Mesodermal cell (in vitro differentiated cells): ENCODE data around the gene TANGO6.

Experiments
- H3K27ac ChIP-seq: 2 replicates; pipeline ENCODE4 v1.7.0; 2013; ENCODE audit warnings: mild to moderate bottlenecking, low read depth, low read length, moderate library complexity; ENCODE audit not compliant: severe bottlenecking
- H3K36me3 ChIP-seq: 2 replicates; pipeline ENCODE4 v1.7.1; 2013; ENCODE audit warnings: mild to moderate bottlenecking, low read length, moderate library complexity; ENCODE audit not compliant: control insufficient read depth, insufficient read depth
- H3K4me1 ChIP-seq: one replicate; pipeline ENCODE4 v1.7.1; 2013; ENCODE audit warnings: mild to moderate bottlenecking, low read length; ENCODE audit not compliant: insufficient read depth, control insufficient read depth, poor library complexity, severe bottlenecking
- H3K4me3 ChIP-seq: 2 replicates; pipeline ENCODE4 v1.7.0; 2013; ENCODE audit warnings: low read length, control low read depth, mild to moderate bottlenecking; ENCODE audit not compliant: insufficient read depth, poor library complexity, severe bottlenecking; ENCODE audit errors: extremely low read depth
- H3K9me3 ChIP-seq: 2 replicates; pipeline ENCODE4 v1.7.1; 2013; ENCODE audit warnings: mild to moderate bottlenecking, low read length, moderate library complexity; ENCODE audit not compliant: control insufficient read depth
- WGBS, 2 experiments: methylation state at CpG; one replicate each; pipeline ENCODE4 v1.1.5; 2013; ENCODE audit warnings: missing lambda C conversion rate in 2 of 2; ENCODE audit not compliant: insufficient coverage in 2 of 2; 5-methylcytosine and 5-hydroxymethylcytosine counted together

The TANGO6 gene

DNA sequence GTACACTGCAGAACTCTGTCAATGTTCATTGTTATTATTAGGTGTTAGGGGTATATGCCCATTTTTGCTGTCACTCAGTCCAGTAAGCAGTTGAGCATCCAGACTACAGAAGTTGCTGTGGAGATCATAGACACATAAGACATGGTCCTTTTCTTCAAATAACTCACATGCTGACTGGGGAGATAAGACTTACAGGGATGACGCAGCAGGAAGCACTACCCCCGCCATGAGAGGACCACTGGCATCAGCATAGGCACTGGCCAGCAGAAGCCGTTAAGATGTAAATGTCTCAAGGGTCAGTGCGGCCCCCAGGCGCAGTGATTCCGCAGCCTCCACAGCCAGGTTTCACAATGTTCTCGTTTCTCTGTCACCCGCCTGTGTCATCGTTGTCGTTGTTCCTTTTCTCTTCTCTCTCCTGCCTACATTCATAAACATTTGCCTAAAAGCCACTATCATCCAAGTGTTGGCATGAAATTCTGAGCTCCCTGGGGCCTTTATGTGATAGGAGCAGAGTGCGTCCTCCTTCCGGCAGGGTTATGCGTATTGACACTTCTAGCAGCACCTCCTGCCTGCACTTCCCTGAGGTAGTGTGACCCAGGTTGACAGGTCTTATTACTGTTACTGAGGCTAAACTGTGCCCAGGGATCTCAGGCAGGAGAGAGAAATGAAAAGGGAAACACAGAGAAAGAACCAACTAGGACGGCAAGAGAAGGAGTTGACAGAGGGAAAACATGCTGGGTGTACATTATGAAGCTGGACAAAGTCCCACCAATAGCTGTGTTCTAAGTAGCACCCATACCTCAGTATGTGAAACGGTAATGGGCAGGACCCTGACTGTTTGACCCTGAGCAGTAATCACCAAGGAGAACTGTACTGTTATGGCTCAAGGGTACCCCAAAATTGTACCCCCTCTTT, 17.9 kb downstream of the TANGO6 start:
- Histone ChIP-seq H3K4me3 (no peak overlapping the region), H3K27ac (no peak overlapping the region), H3K9me3 (peaks cover 5% of the 10 kb centered on the region), H3K4me1 (peaks cover 6% of the 10 kb centered on the region), H3K36me3 (peaks cover 12% of the 10 kb centered on the region)
- WGBS, 2 experiments = 83 to 88% methylated on average over 15 of the region's 15 CpGs

DNA sequence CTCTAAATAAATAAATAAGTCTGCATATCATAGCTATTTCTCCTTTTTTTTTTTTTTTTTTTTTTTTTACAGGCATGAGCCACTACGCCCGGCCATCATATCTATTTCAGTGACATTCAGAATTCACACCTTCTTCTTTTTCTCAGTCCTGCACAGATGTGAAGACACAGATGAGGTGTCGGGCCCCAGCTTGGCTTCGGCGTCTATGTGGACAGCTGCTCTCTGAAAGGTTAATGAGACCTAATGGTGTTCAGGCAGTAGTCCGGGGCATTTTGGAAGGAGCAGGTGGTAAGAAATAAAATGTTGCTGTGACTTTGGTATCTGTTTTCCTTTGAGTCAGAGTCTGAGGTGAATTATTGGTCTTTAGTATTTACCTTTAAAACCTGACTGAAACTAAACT, 23.6 kb downstream of the TANGO6 start:
- WGBS, 2 experiments = 92 to 97% methylated on average over 4 to 6 of the region's 6 CpGs
- Histone ChIP-seq H3K9me3 (no peaks in the 10 kb centered on the region), H3K4me1 (no peaks in the 10 kb centered on the region), H3K27ac (no peak overlapping the region), H3K36me3 (peaks cover 12% of the 10 kb centered on the region), H3K4me3 (no peak overlapping the region)

DNA sequence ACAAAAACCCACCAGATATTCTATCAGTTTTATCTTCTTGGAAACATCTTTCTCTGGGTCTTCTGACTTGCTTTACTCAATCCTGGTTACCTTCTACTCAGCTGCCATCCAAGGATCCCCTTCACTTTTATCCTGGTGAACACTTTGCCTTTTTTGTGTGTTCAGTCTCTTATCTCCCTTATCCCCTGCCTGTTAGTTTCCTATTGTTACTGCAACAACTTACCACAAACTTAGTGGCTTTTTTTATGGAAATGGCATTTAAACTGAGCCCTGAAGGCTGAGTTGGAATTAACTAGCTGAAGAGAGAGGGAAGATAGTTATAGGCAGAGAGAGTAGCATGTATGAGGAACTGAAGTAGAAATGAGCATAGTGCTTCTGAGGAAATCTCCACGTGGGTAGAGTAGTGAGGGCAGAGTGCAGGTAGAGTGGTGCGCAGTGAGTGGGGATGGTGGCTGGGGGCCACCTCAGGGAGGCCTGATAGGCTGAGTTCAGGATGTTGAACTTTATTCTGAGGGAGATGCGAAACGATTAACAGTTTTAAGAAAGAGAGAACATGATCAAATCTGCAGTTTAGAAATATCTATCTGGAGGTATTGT, 26.3 kb downstream of the TANGO6 start:
- no peaks in the 10 kb centered on the region for H3K9me3 ChIP-seq
- 83 to 85% methylated on average over 3 to 4 of the region's 4 CpGs for WGBS, 2 experiments
- H3K27ac ChIP-seq = no peak overlapping the region
- H3K36me3 ChIP-seq = peaks cover 1% of the 10 kb centered on the region
- no peak overlapping the region for H3K4me3 ChIP-seq
- H3K4me1 ChIP-seq = no peaks in the 10 kb centered on the region

DNA sequence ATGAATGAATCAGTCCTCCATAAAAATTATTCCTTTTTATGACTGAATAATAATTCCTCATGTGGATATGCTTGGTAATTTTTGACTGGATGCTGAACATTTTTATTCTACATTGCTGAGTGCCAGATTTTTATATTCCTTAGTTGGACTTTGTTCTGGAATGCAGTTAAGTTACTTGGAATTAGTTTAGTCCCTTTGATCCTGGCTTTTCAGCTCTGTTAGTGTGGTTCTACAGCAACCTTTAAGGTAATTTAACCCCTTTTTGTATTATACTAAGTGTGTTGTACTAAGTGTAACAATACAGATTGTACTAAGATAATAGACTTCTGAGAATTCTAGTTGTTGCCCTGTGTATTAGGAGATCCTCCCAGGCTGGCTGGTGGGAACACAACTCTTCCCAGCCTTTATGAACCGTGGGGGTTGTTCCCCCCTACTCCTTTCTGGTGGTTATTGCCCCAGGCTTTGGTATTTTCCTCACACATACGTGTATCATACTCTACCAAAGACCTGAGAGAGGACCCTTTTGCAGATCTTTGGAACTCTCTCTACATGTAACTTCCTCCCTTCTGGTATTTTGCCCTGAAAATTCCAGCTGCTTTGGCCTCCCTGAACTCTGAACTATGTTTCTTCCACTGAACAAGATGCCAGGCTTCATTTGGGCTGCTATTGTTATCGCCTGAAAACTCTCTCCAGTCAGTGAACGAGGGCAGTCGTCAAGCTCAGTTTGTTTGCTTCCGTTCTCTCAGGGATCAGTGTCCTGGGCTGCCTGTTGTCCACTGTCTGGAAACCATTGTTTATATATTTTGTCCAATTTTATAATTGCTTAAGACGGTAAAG, 30.5 kb downstream of the TANGO6 start:
- H3K4me3 ChIP-seq = no peak overlapping the region
- WGBS, 2 experiments = 88 to 89% methylated on average over 5 to 6 of the region's 7 CpGs
- no peaks in the 10 kb centered on the region for H3K9me3 ChIP-seq
- H3K27ac ChIP-seq = no peak overlapping the region
- peaks cover 12% of the 10 kb centered on the region for H3K36me3 ChIP-seq
- H3K4me1 ChIP-seq = no peaks in the 10 kb centered on the region

DNA sequence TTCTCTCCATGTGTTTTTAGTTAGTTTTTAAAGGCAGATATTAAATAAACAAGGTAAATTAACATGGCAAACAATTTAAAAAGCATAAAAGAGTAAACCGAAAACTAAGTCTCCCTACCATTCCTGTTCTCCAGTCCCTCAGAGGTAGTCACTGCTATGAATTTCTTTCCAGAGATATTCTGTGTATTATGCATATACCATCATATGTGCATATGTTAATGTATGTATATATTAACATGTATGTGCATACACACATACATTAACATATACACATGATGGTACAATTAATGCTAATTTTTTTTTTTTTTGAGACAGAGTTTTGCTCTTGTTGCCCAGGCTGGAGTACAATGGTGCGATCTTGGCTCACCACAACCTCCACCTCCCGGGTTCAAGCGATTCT, 32.5 kb downstream of the TANGO6 start:
- peaks cover 18% of the 10 kb centered on the region for H3K36me3 ChIP-seq
- no peaks in the 10 kb centered on the region for H3K9me3 ChIP-seq
- no CpG with 5 or more reads among the region's 4 CpGs for WGBS, 2 experiments
- no peaks in the 10 kb centered on the region for H3K4me1 ChIP-seq
- no peak overlapping the region for H3K27ac ChIP-seq
- H3K4me3 ChIP-seq = no peak overlapping the region

DNA sequence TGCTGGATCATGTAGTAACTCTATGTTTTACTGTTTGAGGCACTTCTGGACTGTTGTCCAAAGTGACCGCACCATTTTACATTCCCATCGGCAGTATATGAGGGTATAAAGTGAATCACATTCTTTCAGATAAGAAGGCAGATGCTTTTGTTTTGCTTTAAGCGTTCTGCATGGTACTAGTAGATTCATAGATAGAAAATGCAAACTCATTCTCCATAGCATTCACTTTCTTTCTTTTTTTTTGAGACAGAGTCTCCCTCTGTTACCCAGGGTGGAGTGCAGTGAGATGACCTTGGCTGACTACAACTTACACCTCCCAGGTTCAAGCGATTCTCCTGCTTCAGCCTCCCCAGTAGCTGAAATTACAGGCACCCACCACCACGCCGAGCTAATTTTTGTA, 40.4 kb downstream of the TANGO6 start:
- Histone ChIP-seq H3K4me3 (no peak overlapping the region), H3K9me3 (no peaks in the 10 kb centered on the region), H3K4me1 (no peaks in the 10 kb centered on the region), H3K36me3 (peaks cover 8% of the 10 kb centered on the region), H3K27ac (no peak overlapping the region)
- WGBS, 2 experiments = 87 to 96% methylated on average over 3 to 5 of the region's 6 CpGs

DNA sequence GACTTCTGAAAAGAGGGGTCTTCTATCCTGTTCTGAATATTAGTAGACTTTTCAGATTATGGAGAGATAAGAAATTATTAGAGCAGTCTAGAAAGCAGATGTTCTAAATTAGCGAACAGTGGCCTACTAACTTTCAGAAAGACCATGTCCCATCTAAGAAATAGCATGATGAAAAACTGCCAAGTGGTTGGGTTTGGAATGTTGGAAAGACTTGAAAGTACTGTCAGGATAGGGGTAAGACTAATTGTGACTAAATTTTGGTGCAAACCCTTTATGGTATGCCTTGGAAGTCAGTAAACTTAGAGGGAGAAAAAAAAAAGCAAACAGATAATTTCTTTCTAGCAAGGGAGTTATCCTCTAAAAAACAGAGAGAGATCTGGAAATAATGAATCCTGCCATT, 41.1 kb downstream of the TANGO6 start:
- Histone ChIP-seq H3K4me1 (no peaks in the 10 kb centered on the region), H3K27ac (no peak overlapping the region), H3K4me3 (no peak overlapping the region), H3K9me3 (no peaks in the 10 kb centered on the region), H3K36me3 (peaks cover 6% of the 10 kb centered on the region)
- 80 to 100% methylated on average over 1 of the region's 1 CpG for WGBS, 2 experiments

DNA sequence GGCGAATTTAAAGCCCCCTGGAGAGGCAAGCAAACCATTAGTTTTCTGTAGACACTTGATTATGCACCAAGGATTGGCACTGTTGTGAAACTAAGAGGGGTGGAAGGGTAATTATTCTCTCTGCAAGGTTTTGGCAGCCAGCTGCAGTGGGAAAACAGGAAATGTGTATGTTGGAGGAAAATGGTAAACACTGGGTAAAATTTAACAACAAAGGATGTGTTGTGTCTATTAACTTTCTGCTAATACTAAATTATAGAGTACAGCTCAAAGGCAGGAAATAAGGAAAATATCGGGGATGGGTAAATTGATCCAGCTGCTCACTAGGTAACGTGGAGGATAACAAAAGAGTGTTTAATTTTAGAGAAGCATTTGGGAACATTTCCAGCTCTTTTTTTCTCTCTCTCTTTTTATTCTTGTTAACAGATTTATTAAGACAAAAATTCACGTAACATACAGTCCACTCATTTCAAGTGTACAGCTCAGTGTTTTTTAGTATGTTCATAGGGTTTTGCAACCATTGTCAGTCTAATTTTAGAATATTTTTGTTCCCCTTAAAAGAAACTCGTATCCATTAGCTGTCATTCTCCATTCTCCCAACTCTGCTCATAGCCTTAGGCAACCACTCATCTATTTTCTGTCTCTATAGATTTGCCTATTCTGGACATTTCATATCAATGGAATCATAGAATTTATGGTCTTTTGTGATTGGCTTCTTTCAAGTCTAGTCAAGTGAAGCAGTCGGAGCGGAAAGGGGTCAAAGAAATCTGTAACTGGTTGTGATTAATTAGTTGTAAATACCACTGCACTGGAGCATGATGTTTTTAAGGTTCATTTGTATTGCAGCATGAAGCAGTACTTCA, 41.8 kb downstream of the TANGO6 start:
- Histone ChIP-seq H3K9me3 (no peaks in the 10 kb centered on the region), H3K36me3 (peaks cover 6% of the 10 kb centered on the region), H3K4me1 (no peaks in the 10 kb centered on the region), H3K27ac (no peak overlapping the region), H3K4me3 (no peak overlapping the region)
- WGBS, 2 experiments = 93 to 97% methylated on average over 4 of the region's 7 CpGs

DNA sequence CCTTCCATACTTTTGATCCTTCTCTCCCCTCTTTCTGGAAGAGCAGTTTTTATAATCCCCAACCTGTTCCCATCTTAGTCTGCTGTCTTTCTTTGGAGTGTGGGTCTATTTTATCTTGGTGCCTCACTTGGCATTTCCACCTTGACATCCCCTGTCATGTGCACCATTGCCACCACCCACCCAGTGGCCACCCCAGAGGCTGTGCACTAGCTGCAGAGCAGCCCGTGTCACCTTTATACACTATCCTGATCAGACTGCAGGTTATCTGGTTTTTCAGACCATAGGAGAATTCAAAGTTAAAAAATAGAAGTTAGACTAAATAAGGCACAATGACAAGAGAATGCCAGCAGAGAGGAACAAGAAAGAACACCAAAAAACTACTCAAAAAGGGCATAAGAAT, 43.8 kb downstream of the TANGO6 start:
- H3K9me3 ChIP-seq = no peaks in the 10 kb centered on the region
- no peak overlapping the region for H3K4me3 ChIP-seq
- 100% methylated on average over 1 of the region's 1 CpG; no CpG with 5 or more reads in 1 of the 2 experiments for WGBS, 2 experiments
- H3K4me1 ChIP-seq = no peaks in the 10 kb centered on the region
- no peaks in the 10 kb centered on the region for H3K36me3 ChIP-seq
- H3K27ac ChIP-seq = no peak overlapping the region
